Endothelial cell of umbilical vein (primary cell): Measurements from ENCODE around the gene IFT88.

Source experiments
- EZH2 ChIP-seq: IDR thresholded peaks from 2 replicates; pipeline ENCODE4 v1.6.1; 2012; ENCODE audit warnings: borderline replicate concordance, low read depth, mild to moderate bottlenecking, moderate library complexity, low read length, inconsistent platforms; ENCODE audit not compliant: severe bottlenecking
- FOS ChIP-seq: IDR thresholded peaks from 2 replicates; pipeline ENCODE4 v1.6.1; 2011; ENCODE audit warnings: mild to moderate bottlenecking, low read length, moderate library complexity, borderline replicate concordance; ENCODE audit not compliant: insufficient read depth
- GATA2 ChIP-seq: IDR thresholded peaks from 2 replicates; pipeline ENCODE4 v1.7.0; 2011; ENCODE audit warnings: low read depth, mild to moderate bottlenecking, moderate library complexity, mixed read lengths, low read length; ENCODE audit not compliant: insufficient read length, insufficient read depth
- JUN ChIP-seq: IDR thresholded peaks from 2 replicates; pipeline ENCODE4 v1.6.1; 2011; ENCODE audit warnings: borderline replicate concordance, low read depth; ENCODE audit not compliant: insufficient read length, insufficient read depth
- MYC ChIP-seq: IDR thresholded peaks from one replicate; pipeline ENCODE4 v1.6.1; 2011; ENCODE audit warnings: mild to moderate bottlenecking, low read depth, low read length
- POLR2A ChIP-seq: IDR thresholded peaks from 2 replicates; pipeline ENCODE4 v1.6.1; 2012; ENCODE audit warnings: low read depth, mild to moderate bottlenecking, control low read depth, low read length
- POLR2AphosphoS5 ChIP-seq: IDR thresholded peaks from 2 replicates; pipeline ENCODE4 v1.6.1; 2012; ENCODE audit warnings: low read depth, mild to moderate bottlenecking, control low read depth, low read length, moderate library complexity; ENCODE audit not compliant: insufficient read depth
- TF ChIP-seq, protein P1 (sequence below), 2 donors: IDR thresholded peaks; 1 replicate in 1 of 2; 2 replicates in 1 of 2; pipeline ENCODE4 v1.5.1; 2011; ENCODE audit warnings: low read length in 2 of 2, mild to moderate bottlenecking in 2 of 2, moderate library complexity in 2 of 2, control low read depth in 1 of 2, inconsistent platforms in 1 of 2, low read depth in 1 of 2; ENCODE audit not compliant: insufficient read depth in 1 of 2; ENCODE audit errors: extremely low read depth in 1 of 2
- TF ChIP-seq, protein P2 (sequence below): IDR thresholded peaks from 2 replicates; pipeline ENCODE4 v1.6.1; 2011; ENCODE audit not compliant: insufficient read depth, insufficient read length

DNA sequence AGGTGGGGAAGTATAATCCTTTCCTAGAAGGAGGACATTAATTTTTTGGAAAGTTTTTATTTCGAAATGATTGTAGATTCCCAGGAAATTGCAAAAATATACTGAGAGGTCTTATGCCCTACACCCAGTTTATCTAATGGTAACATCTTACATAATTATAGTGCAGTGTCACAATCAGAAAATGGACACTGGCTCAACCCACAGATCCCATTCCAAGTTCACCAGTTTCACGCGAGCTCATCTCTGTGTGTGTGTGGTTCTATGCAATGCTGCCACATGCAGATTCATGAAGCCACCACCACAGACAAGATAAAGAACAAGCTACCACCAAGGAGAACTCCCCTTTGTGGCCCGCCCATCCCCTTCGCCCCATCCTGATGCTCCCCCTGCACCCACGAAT, 160.9 kb downstream of the IFT88 start:
- TF ChIP-seq, protein P1, sequence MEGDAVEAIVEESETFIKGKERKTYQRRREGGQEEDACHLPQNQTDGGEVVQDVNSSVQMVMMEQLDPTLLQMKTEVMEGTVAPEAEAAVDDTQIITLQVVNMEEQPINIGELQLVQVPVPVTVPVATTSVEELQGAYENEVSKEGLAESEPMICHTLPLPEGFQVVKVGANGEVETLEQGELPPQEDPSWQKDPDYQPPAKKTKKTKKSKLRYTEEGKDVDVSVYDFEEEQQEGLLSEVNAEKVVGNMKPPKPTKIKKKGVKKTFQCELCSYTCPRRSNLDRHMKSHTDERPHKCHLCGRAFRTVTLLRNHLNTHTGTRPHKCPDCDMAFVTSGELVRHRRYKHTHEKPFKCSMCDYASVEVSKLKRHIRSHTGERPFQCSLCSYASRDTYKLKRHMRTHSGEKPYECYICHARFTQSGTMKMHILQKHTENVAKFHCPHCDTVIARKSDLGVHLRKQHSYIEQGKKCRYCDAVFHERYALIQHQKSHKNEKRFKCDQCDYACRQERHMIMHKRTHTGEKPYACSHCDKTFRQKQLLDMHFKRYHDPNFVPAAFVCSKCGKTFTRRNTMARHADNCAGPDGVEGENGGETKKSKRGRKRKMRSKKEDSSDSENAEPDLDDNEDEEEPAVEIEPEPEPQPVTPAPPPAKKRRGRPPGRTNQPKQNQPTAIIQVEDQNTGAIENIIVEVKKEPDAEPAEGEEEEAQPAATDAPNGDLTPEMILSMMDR (IDR thresholded peaks at IDR 0.05; ENCODE audit: extremely low read depth in 1 of 2, insufficient read depth in 1 of 2, low read depth in 1 of 2, low read length in 2 of 2): no peak
- TF ChIP-seq POLR2A (no peak), EZH2 (no peak), POLR2AphosphoS5 (no peak), GATA2 (no peak), JUN (no peak), MYC (no peak), FOS (no peak)
- TF ChIP-seq, protein P2, sequence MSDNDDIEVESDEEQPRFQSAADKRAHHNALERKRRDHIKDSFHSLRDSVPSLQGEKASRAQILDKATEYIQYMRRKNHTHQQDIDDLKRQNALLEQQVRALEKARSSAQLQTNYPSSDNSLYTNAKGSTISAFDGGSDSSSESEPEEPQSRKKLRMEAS: no peak
